Measurements from ENCODE around the gene GDPD1.
"Not testable (repeated sequence)": the region's sequence is repeated elsewhere in the genome, so short reads cannot be mapped to it uniquely, and the experiment has no call there.

- not testable (repeated sequence) for TF ChIP-seq CTCF (IDR thresholded peaks at IDR 0.05; ENCODE audit: low read depth, low read length, poor library complexity, severe bottlenecking); EZH2phosphoT487 (IDR thresholded peaks at IDR 0.05; ENCODE audit: borderline replicate concordance, low read length)
Measured at GRCh38 chr17:59311521-59311920, 91.2 kb downstream of the GDPD1 start.

All from DOHH2 (cell line).